K562 (cell line): ENCODE data around the gene TEAD3. TPM values are rescaled to one million over a fixed set of nuclear protein-coding genes. Genes with fewer than 3 reads are reported as not detected.
A peak's percentile ranks its signal among the peaks of the same experiment; 100 is the strongest.

Experiments
- ELF4 ChIP-seq: fragments of 450-650 bp; formaldehyde crosslinking; IDR thresholded peaks from 2 replicates; pipeline ENCODE4 v1.4.0; 2022; ENCODE audit warnings: missing genetic modification characterization
- ETV6 ChIP-seq, 3 experiments: fragments of 150-350 bp in 1 of 3; sonication (generic) in 1 of 3; formaldehyde crosslinking in 1 of 3; IDR thresholded peaks; 2 replicates each; pipeline versions ENCODE4 v1.6.1 to v1.8.0; 2014 to 2022; ENCODE audit warnings: borderline replicate concordance in 2 of 3, low read depth in 2 of 3, antibody characterized with exemption in 1 of 3, low read length in 1 of 3, mild to moderate bottlenecking in 1 of 3, missing genetic modification reagents in 1 of 3
- EWSR1 ChIP-seq: fragments of 450-650 bp; IDR thresholded peaks from 2 replicates; pipeline ENCODE4 v1.6.1; 2018; ENCODE audit warnings: borderline replicate concordance, mild to moderate bottlenecking, low read depth, moderate library complexity; ENCODE audit not compliant: partially characterized antibody
- KAT7 ChIP-seq: sonication (generic); formaldehyde crosslinking; IDR thresholded peaks from 2 replicates; pipeline ENCODE4 v1.8.0; 2022; ENCODE audit warnings: missing genetic modification reagents, mild to moderate bottlenecking, borderline replicate concordance
- MEF2D ChIP-seq: conservative IDR thresholded peaks from 2 replicates; pipeline ENCODE4 v1.6.1; 2016; ENCODE audit warnings: low read depth, missing genetic modification characterization, missing compliant biosample characterization
- NFE2 ChIP-seq: IDR thresholded peaks from 2 replicates; pipeline ENCODE4 v1.6.1; 2014; ENCODE audit warnings: antibody characterized with exemption, low read depth
- NR2F6 ChIP-seq: fragments of 450-650 bp; formaldehyde crosslinking; IDR thresholded peaks from 2 replicates; pipeline ENCODE4 v1.4.0; 2020; ENCODE audit warnings: mild to moderate bottlenecking
- RFX1 ChIP-seq: fragments of 450-650 bp; IDR thresholded peaks from 2 replicates; pipeline ENCODE4 v1.6.1; 2016; ENCODE audit warnings: mild to moderate bottlenecking, moderate library complexity
- RHOXF2B ChIP-seq: fragments of 250-450 bp; sonication (Bioruptor Pico); conservative IDR thresholded peaks from 2 replicates; pipeline ENCODE4 v1.5.1; 2021
- TAF1 ChIP-seq: IDR thresholded peaks from 2 replicates; pipeline ENCODE4 v1.6.1; 2011; ENCODE audit warnings: mild to moderate bottlenecking, low read length, moderate library complexity; ENCODE audit not compliant: insufficient read depth, control insufficient read depth, severe bottlenecking; ENCODE audit errors: extremely low read depth
- TBL1XR1 ChIP-seq, 2 experiments: IDR thresholded peaks; 2 replicates each; pipeline ENCODE4 v1.6.1; 2012; ENCODE audit warnings: improper control_type of control experiment in 2 of 2, low read length in 2 of 2, mild to moderate bottlenecking in 1 of 2
- YY1 ChIP-seq, 3 experiments: IDR thresholded peaks; 2 replicates each; pipeline ENCODE4 v1.6.1; 2011; ENCODE audit warnings: low read length in 2 of 3, mild to moderate bottlenecking in 2 of 3, moderate library complexity in 2 of 3, borderline replicate concordance in 1 of 3, control low read depth in 1 of 3, low read depth in 1 of 3; ENCODE audit not compliant: insufficient read depth in 3 of 3, insufficient replicate concordance in 2 of 3, control insufficient read depth in 1 of 3, insufficient read length in 1 of 3; ENCODE audit errors: extremely low read depth in 1 of 3
- ZC3H8 ChIP-seq: fragments of 450-650 bp; IDR thresholded peaks from 2 replicates; pipeline ENCODE4 v1.6.1; 2017
- ZNF217 ChIP-seq: sonication (generic); formaldehyde crosslinking; IDR thresholded peaks from 2 replicates; pipeline ENCODE4 v1.8.0; 2022; ENCODE audit warnings: mild to moderate bottlenecking, missing genetic modification reagents
- ZNF311 ChIP-seq: fragments of 250-450 bp; sonication (Bioruptor Pico); IDR thresholded peaks from 2 replicates; pipeline ENCODE4 v1.4.0; 2020; ENCODE audit warnings: mild to moderate bottlenecking, moderate library complexity
- ZNF347 ChIP-seq: fragments of 450-650 bp; formaldehyde crosslinking; IDR thresholded peaks from 2 replicates; pipeline ENCODE4 v1.4.0; 2020; ENCODE audit warnings: low read depth, mild to moderate bottlenecking, moderate library complexity
- polyA plus RNA-seq, 8 experiments: library from polyadenylated mRNA; depleted of rRNA in 4 of 8; stranded (reverse) in 5 of 8; unstranded in 3 of 8; fragments of >200 nt; fragmentation: Nextera tagmentation in 2 of 8; fragmentation: Illumina TruSeq in 1 of 8; extraction: Ambion mirVana in 2 of 8; extraction: Trizol in 1 of 8; gene quantifications; 2 replicates each; pipeline versions ENCODE4 v1.2.1 to v1.2.3, GENCODE V29; 2011 to 2014; ENCODE audit warnings: inconsistent platforms in 1 of 8, missing spikeins in 1 of 8
- total RNA-seq, 7 experiments: library from RNA; depleted of rRNA in 6 of 7; stranded (reverse); fragments of >200 nt in 6 of 7; fragmentation: Illumina TruSeq in 2 of 7; extraction: Trizol in 2 of 7; gene quantifications; 2 replicates each; pipeline versions ENCODE4 v1.2.1 to v1.2.3, GENCODE V29; 2011 to 2021; ENCODE audit warnings: low replicate concordance in 1 of 7
- TF ChIP-seq, protein P1 (sequence below): sonication (generic); formaldehyde crosslinking; IDR thresholded peaks from 2 replicates; pipeline ENCODE4 v1.8.1; 2023; ENCODE audit warnings: mild to moderate bottlenecking, missing genetic modification reagents
- TF ChIP-seq, protein P2 (sequence below): fragments of 450-650 bp; IDR thresholded peaks from 2 replicates; pipeline ENCODE4 v1.6.1; 2016; ENCODE audit warnings: borderline replicate concordance
- TF ChIP-seq, protein P3 (sequence below): fragments of 250-450 bp; sonication (Bioruptor Pico); IDR thresholded peaks from 2 replicates; pipeline ENCODE4 v1.6.1; 2021; ENCODE audit warnings: mild to moderate bottlenecking
- TF ChIP-seq, protein P4 (sequence below): fragments of 450-650 bp; IDR thresholded peaks from 2 replicates; pipeline ENCODE4 v1.6.1; 2016; ENCODE audit warnings: missing biosample characterization, missing genetic modification characterization

Gene TEAD3
- total and polyA plus RNA-seq, 9 of the 15 experiments (the other 6 are each of a cell fraction or from before 2014, with no cell fraction given) = 0.63 to 13.2 (median 3.3) TPM

DNA sequence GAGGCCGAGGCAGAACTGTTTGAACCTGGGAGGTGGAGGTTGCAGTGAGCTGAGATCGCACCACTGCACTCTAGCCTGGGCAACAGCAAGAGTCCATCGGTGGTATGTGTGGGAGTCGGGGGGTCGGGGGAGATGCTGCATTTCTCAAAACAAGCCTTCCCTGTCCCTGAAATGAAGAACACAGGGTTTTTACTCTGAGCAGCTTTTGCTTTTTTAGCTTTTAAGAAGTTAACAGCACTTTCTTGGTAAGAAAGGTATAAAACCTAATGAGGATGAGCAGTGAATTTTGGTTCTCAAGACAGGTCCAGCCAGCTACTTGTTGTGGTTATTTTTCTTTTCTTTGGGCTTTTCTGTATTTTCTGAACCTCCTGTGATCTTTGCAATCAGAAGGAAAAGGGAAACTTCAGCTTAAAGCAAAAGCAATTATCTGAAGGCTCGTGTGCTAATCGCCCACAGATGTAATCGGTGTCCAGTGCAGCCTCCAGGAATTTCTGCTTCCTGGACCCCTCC is 25.0 kb downstream of the TEAD3 start (continued):
- TF ChIP-seq, protein P1, sequence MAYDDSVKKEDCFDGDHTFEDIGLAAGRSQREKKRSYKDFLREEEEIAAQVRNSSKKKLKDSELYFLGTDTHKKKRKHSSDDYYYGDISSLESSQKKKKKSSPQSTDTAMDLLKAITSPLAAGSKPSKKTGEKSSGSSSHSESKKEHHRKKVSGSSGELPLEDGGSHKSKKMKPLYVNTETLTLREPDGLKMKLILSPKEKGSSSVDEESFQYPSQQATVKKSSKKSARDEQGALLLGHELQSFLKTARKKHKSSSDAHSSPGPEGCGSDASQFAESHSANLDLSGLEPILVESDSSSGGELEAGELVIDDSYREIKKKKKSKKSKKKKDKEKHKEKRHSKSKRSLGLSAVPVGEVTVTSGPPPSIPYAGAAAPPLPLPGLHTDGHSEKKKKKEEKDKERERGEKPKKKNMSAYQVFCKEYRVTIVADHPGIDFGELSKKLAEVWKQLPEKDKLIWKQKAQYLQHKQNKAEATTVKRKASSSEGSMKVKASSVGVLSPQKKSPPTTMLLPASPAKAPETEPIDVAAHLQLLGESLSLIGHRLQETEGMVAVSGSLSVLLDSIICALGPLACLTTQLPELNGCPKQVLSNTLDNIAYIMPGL (CRISPR knock-in tag) = no peak
- TF ChIP-seq MEF2D (tag) = no peak
- TF ChIP-seq ZNF347 (CRISPR knock-in tag) = no peak
- no peak for TF ChIP-seq ZC3H8
- no peak for TF ChIP-seq ELF4 (CRISPR knock-in tag)
- TF ChIP-seq ETV6 (IDR thresholded peaks at IDR 0.05; ENCODE audit: borderline replicate concordance in 1 of 2, low read depth in 2 of 2, low read length in 1 of 2) = no peak
- no peak for TF ChIP-seq ETV6 (CRISPR knock-in tag; IDR thresholded peaks at IDR 0.05; ENCODE audit: borderline replicate concordance)
- TF ChIP-seq RFX1 = no peak
- TF ChIP-seq NFE2 = no peak
- 0 out of 2 replicates have a peak, but pooled peaks have one; percentile 16 for TF ChIP-seq RHOXF2B
- TF ChIP-seq YY1 (IDR thresholded peaks at IDR 0.05; ENCODE audit: borderline replicate concordance in 1 of 3, control insufficient read depth in 1 of 3, extremely low read depth in 1 of 3, insufficient read depth in 3 of 3, insufficient read length in 1 of 3, insufficient replicate concordance in 2 of 3, low read depth in 1 of 3, low read length in 2 of 3) = no peak
- TF ChIP-seq ZNF217 = no peak
- TF ChIP-seq, protein P2, sequence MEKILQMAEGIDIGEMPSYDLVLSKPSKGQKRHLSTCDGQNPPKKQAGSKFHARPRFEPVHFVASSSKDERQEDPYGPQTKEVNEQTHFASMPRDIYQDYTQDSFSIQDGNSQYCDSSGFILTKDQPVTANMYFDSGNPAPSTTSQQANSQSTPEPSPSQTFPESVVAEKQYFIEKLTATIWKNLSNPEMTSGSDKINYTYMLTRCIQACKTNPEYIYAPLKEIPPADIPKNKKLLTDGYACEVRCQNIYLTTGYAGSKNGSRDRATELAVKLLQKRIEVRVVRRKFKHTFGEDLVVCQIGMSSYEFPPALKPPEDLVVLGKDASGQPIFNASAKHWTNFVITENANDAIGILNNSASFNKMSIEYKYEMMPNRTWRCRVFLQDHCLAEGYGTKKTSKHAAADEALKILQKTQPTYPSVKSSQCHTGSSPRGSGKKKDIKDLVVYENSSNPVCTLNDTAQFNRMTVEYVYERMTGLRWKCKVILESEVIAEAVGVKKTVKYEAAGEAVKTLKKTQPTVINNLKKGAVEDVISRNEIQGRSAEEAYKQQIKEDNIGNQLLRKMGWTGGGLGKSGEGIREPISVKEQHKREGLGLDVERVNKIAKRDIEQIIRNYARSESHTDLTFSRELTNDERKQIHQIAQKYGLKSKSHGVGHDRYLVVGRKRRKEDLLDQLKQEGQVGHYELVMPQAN = no peak
- no peak for TF ChIP-seq TBL1XR1 (IDR thresholded peaks at IDR 0.05; ENCODE audit: low read length in 2 of 2)
- TF ChIP-seq, protein P3, sequence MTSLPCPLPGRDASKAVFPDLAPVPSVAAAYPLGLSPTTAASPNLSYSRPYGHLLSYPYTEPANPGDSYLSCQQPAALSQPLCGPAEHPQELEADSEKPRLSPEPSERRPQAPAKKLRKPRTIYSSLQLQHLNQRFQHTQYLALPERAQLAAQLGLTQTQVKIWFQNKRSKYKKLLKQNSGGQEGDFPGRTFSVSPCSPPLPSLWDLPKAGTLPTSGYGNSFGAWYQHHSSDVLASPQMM = no peak
- TF ChIP-seq, protein P4, sequence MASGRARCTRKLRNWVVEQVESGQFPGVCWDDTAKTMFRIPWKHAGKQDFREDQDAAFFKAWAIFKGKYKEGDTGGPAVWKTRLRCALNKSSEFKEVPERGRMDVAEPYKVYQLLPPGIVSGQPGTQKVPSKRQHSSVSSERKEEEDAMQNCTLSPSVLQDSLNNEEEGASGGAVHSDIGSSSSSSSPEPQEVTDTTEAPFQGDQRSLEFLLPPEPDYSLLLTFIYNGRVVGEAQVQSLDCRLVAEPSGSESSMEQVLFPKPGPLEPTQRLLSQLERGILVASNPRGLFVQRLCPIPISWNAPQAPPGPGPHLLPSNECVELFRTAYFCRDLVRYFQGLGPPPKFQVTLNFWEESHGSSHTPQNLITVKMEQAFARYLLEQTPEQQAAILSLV = no peak
- no peak for TF ChIP-seq TAF1
- TF ChIP-seq NR2F6 (CRISPR knock-in tag) = no peak
- no peak for TF ChIP-seq ZNF311 (CRISPR knock-in tag)
- TF ChIP-seq EWSR1 = no peak
- TF ChIP-seq KAT7 = no peak; the same call in 1 of the 2 replicates
